OCI-LY1 (cell line): Measurements from ENCODE around the gene PRKCE.

ENCODE experiments used
- EZH2 ChIP-seq: fragments of 200-600 bp; sonication (generic), shearing (Covaris generic); IDR thresholded peaks from 2 replicates; pipeline ENCODE4 v1.8.0; 2017; ENCODE audit warnings: borderline replicate concordance, mixed run types, mild to moderate bottlenecking, antibody characterized with exemption, low read length, moderate library complexity, mixed read lengths
- TF ChIP-seq, protein P1 (sequence below): fragments of 200-600 bp; sonication (generic), shearing (Covaris generic); IDR thresholded peaks from 2 replicates; pipeline ENCODE4 v1.5.1; 2017; ENCODE audit warnings: mild to moderate bottlenecking, antibody characterized with exemption, low read length, moderate library complexity, mixed read lengths

DNA sequence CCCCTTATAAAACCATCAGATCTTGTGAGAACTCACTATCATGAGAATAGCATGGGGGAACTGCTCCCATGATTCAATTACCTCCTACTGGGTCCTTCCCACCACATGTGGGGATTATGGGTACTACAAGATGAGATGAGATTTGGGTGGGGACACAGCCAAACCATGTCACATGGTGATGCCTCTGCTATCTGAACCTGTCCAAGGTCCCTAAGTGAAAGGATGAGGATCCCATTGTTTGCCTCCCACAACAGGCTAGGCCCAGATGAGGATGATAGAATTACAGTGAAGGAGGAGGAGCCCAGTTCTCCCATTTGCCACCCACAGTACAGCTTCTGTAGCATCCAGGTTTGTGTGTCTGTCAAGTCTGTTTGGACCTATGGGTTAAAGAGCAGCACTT is 65.4 kb downstream of the PRKCE start:
- TF ChIP-seq, protein P1, sequence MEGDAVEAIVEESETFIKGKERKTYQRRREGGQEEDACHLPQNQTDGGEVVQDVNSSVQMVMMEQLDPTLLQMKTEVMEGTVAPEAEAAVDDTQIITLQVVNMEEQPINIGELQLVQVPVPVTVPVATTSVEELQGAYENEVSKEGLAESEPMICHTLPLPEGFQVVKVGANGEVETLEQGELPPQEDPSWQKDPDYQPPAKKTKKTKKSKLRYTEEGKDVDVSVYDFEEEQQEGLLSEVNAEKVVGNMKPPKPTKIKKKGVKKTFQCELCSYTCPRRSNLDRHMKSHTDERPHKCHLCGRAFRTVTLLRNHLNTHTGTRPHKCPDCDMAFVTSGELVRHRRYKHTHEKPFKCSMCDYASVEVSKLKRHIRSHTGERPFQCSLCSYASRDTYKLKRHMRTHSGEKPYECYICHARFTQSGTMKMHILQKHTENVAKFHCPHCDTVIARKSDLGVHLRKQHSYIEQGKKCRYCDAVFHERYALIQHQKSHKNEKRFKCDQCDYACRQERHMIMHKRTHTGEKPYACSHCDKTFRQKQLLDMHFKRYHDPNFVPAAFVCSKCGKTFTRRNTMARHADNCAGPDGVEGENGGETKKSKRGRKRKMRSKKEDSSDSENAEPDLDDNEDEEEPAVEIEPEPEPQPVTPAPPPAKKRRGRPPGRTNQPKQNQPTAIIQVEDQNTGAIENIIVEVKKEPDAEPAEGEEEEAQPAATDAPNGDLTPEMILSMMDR, result no peak
- TF ChIP-seq EZH2, result no peak
